HL-60 (cell line): Measurements from ENCODE around the gene RUNX2.

Experiments
- DNase-seq, 2 experiments: peaks; one replicate each; pipeline ENCODE4 v3.0.0-alpha.2; 2010 to 2020; ENCODE audit warnings: low read depth in 1 of 2, low spot score in 1 of 2
- H3K27ac ChIP-seq: fragments of 250-450 bp; sonication (Bioruptor Pico); replicated peaks from 2 replicates; pipeline ENCODE4 v1.5.1; 2020; ENCODE audit warnings: mild to moderate bottlenecking, moderate library complexity
- H3K27me3 ChIP-seq: fragments of 250-450 bp; sonication (Bioruptor Pico); 2 replicates; pipeline ENCODE4 v1.5.1; 2021; ENCODE audit warnings: mild to moderate bottlenecking, moderate library complexity; ENCODE audit not compliant: insufficient read depth, poor library complexity, severe bottlenecking
- H3K4me3 ChIP-seq: replicated peaks from 2 replicates; pipeline ENCODE4 v1.5.1; 2011; ENCODE audit warnings: mild to moderate bottlenecking, control low read depth, low read length; ENCODE audit not compliant: insufficient read depth
- GABPA ChIP-seq: IDR thresholded peaks from 2 replicates; pipeline ENCODE4 v1.6.1; 2012; ENCODE audit warnings: low read depth
- POLR2AphosphoS5 ChIP-seq: IDR thresholded peaks from 2 replicates; pipeline ENCODE4 v1.6.1; 2012; ENCODE audit warnings: low read depth
- SPI1 ChIP-seq: IDR thresholded peaks from 2 replicates; pipeline ENCODE4 v1.6.1; 2012; ENCODE audit warnings: low read depth, mild to moderate bottlenecking, borderline replicate concordance
- TF ChIP-seq, protein P1 (sequence below): IDR thresholded peaks from 2 replicates; pipeline ENCODE4 v1.6.1; 2012; ENCODE audit warnings: low read depth; ENCODE audit not compliant: insufficient replicate concordance
- TF ChIP-seq, protein P2 (sequence below): IDR thresholded peaks from one replicate; pipeline ENCODE4 v1.5.1; 2011; ENCODE audit warnings: low read length, control low read depth, inconsistent platforms; ENCODE audit not compliant: insufficient read depth

Gene RUNX2

DNA sequence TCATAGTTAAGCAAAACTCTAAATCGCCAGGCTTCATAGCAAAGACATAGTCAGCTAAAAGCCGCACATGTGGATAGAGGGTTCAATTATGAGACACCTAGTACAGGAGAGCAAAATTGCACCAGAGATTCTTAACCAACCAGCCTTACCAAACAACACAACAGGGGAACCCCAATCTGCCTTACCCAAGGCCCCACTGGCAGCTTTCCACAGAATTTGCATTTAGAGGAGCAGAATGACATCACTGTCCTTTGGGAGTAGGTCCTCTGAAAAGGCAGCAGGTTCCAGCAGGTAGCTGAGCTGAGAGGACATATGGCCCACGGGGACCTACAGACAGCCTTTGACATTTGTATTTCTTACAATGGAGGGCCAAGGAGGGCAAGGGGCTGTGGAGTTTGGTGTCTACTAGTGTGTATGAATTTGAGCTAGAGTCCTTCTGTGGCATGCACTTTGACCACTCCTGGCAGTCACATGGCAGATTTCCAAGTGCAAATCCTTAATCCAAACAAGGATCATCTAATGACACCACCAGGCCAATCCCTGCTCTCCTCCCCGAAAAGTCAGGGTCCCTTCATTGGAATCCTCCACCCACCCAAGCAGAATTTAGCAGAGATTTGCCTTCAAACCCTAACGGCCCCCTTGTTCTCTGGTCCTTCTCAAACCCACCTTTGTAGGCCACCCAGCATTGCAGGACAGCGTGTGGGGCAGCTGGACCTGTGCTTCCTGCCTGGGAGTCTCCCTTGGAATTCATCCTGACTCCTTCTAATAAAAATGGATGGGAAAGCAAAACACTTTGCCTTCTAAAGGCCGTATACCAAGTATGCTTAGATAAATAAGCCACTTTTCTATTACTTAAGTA lies 220.8 kb downstream of the RUNX2 start:
- Histone ChIP-seq H3K27me3 (no peaks in the 10 kb centered on the region), H3K4me3 (no peak overlapping the region), H3K27ac (no peak overlapping the region)
- DNase-seq: no peak
- TF ChIP-seq POLR2AphosphoS5 (no peak), SPI1 (no peak), GABPA (no peak)
- TF ChIP-seq, protein P1, sequence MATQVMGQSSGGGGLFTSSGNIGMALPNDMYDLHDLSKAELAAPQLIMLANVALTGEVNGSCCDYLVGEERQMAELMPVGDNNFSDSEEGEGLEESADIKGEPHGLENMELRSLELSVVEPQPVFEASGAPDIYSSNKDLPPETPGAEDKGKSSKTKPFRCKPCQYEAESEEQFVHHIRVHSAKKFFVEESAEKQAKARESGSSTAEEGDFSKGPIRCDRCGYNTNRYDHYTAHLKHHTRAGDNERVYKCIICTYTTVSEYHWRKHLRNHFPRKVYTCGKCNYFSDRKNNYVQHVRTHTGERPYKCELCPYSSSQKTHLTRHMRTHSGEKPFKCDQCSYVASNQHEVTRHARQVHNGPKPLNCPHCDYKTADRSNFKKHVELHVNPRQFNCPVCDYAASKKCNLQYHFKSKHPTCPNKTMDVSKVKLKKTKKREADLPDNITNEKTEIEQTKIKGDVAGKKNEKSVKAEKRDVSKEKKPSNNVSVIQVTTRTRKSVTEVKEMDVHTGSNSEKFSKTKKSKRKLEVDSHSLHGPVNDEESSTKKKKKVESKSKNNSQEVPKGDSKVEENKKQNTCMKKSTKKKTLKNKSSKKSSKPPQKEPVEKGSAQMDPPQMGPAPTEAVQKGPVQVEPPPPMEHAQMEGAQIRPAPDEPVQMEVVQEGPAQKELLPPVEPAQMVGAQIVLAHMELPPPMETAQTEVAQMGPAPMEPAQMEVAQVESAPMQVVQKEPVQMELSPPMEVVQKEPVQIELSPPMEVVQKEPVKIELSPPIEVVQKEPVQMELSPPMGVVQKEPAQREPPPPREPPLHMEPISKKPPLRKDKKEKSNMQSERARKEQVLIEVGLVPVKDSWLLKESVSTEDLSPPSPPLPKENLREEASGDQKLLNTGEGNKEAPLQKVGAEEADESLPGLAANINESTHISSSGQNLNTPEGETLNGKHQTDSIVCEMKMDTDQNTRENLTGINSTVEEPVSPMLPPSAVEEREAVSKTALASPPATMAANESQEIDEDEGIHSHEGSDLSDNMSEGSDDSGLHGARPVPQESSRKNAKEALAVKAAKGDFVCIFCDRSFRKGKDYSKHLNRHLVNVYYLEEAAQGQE: no peak
- TF ChIP-seq, protein P2, sequence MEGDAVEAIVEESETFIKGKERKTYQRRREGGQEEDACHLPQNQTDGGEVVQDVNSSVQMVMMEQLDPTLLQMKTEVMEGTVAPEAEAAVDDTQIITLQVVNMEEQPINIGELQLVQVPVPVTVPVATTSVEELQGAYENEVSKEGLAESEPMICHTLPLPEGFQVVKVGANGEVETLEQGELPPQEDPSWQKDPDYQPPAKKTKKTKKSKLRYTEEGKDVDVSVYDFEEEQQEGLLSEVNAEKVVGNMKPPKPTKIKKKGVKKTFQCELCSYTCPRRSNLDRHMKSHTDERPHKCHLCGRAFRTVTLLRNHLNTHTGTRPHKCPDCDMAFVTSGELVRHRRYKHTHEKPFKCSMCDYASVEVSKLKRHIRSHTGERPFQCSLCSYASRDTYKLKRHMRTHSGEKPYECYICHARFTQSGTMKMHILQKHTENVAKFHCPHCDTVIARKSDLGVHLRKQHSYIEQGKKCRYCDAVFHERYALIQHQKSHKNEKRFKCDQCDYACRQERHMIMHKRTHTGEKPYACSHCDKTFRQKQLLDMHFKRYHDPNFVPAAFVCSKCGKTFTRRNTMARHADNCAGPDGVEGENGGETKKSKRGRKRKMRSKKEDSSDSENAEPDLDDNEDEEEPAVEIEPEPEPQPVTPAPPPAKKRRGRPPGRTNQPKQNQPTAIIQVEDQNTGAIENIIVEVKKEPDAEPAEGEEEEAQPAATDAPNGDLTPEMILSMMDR: no peak

DNA sequence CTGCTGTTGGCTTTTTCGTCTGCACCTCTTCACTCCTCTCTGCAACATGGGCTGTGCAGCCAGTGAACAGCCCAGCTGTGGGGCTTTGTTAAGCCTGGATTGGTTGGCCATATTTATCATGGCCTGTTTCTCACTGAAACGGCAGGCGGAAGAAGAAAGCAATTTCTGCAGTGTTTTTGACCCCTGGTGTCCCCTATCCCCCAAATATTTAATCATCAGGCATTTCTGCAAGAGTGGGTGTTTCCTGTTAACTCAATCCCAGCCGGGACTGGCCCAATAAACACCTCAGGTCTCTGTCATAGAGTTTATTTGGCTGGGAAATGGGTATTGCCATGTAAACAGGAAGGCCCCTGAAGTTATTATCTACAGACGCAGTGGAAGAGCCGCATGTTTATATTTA lies 224.4 kb downstream of the RUNX2 start:
- no peak overlapping the region for H3K27ac ChIP-seq
- no peaks in the 10 kb centered on the region for H3K27me3 ChIP-seq
- no peak for TF ChIP-seq GABPA
- no peak overlapping the region for H3K4me3 ChIP-seq
- DNase-seq: no peak

DNA sequence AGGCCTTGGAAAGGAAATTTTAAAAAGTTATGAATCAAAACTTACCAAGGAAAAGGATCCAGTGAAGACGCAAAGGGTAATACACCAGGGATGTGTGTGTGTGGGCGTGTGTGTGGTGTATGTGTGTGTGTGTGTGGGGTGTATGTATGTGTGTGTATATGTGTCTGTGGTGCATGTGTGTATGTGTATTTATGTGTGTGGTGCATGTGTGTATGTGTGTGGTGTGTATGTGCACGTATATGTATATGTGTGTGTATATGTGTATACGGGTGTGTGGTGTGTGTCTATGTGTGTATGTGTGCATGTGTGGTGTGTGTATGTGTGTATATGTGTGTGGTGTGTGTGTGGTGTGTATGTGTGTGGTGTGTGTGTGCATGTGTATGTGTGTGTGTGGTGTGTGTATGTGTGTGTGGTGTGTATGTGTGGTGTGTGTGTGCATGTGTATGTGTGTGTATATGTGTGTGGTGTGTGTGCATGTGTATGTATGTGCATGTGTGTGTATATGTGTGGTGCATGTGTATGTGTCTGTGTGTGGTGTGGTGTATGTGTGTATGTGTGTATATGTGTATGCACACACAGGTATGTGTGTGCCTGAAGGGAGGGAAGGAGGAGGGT lies 225.7 kb downstream of the RUNX2 start:
- TF ChIP-seq GABPA (no peak), SPI1 (no peak), POLR2AphosphoS5 (no peak)
- TF ChIP-seq, protein P1: no peak
- TF ChIP-seq, protein P2: no peak
- no peak for DNase-seq
- Histone ChIP-seq H3K4me3 (no peak overlapping the region), H3K27me3 (no peaks in the 10 kb centered on the region), H3K27ac (no peak overlapping the region)

DNA sequence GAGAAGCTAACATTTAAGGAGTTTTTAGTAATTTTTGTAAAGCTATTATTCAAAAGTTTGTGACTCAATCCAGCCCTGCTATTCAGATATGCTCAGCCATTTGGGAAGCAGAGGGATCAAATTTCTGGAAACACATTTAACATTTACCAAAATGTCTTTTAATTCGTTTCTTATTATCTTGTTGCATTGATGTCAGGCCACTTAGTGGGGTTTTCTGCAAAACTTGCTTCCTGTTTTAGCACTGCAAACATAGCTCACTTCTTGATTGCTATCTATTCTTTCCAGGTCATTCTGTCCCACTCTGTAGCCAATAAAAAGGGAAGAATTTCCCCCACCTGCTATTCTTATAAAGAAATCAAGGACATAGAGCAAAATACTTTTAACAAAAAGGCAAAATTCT lies 226.5 kb downstream of the RUNX2 start:
- TF ChIP-seq, protein P1: no peak
- TF ChIP-seq SPI1 (no peak), POLR2AphosphoS5 (no peak), GABPA (no peak)
- TF ChIP-seq, protein P2: no peak
- Histone ChIP-seq H3K4me3 (no peak overlapping the region), H3K27me3 (no peaks in the 10 kb centered on the region), H3K27ac (no peak overlapping the region)
- DNase-seq: peak in 1 of 2 experiments; percentile 7
